HEK293T (cell line): ENCODE data around the gene SGTA.
"Not testable (repeated sequence)": the region's sequence is repeated elsewhere in the genome, so short reads cannot be mapped to it uniquely, and the experiment has no call there.

Source experiments
- CTCF ChIA-PET: fragments of 350-600 bp; formaldehyde crosslinking; extraction: SDS; loops from one replicate; lab custom pipeline; 2021; ENCODE audit warnings: antibody characterized with exemption, inconsistent platforms; lab: Yijun Ruan, JAX
- POLR2A ChIA-PET: fragments of 350-600 bp; formaldehyde crosslinking; extraction: SDS; loops from one replicate; lab custom pipeline; 2020; ENCODE audit warnings: antibody characterized with exemption, inconsistent platforms; lab: Yijun Ruan, JAX
- DNase-seq: peaks from one replicate; pipeline ENCODE4 v3.0.0; 2012; ENCODE audit warnings: mixed read lengths; ENCODE audit errors: extremely low spot score
- ARNT ChIP-seq: fragments of 450-650 bp; IDR thresholded peaks from 2 replicates; pipeline ENCODE4 v1.6.1; 2017; ENCODE audit warnings: mild to moderate bottlenecking
- BHLHE40 ChIP-seq: fragments of 450-650 bp; IDR thresholded peaks from 2 replicates; pipeline ENCODE4 v1.6.1; 2016; ENCODE audit warnings: mild to moderate bottlenecking, moderate library complexity, borderline replicate concordance
- CTBP1 ChIP-seq: fragments of 450-650 bp; IDR thresholded peaks from 2 replicates; pipeline ENCODE4 v1.6.1; 2016; ENCODE audit warnings: borderline replicate concordance
- ELF4 ChIP-seq: fragments of 450-650 bp; IDR thresholded peaks from 2 replicates; pipeline ENCODE4 v1.6.1; 2017; ENCODE audit warnings: antibody characterized with exemption
- FOXA1 ChIP-seq: fragments of 450-650 bp; IDR thresholded peaks from 2 replicates; pipeline ENCODE4 v1.6.1; 2016; ENCODE audit warnings: mild to moderate bottlenecking
- FOXK2 ChIP-seq: fragments of 450-650 bp; IDR thresholded peaks from 2 replicates; pipeline ENCODE4 v1.6.1; 2016; ENCODE audit warnings: mild to moderate bottlenecking
- FOXM1 ChIP-seq: fragments of 450-650 bp; IDR thresholded peaks from 2 replicates; pipeline ENCODE4 v1.6.1; 2017; ENCODE audit warnings: mild to moderate bottlenecking, borderline replicate concordance
- HDGF ChIP-seq: fragments of 450-650 bp; IDR thresholded peaks from 2 replicates; pipeline ENCODE4 v1.6.1; 2017; ENCODE audit warnings: antibody characterized with exemption, borderline replicate concordance
- L3MBTL2 ChIP-seq: fragments of 450-650 bp; conservative IDR thresholded peaks from 2 replicates; pipeline ENCODE4 v1.6.1; 2016; ENCODE audit warnings: mild to moderate bottlenecking
- LEF1 ChIP-seq: fragments of 450-650 bp; IDR thresholded peaks from 2 replicates; pipeline ENCODE4 v1.6.1; 2017; ENCODE audit warnings: mild to moderate bottlenecking, borderline replicate concordance
- NFRKB ChIP-seq: fragments of 450-650 bp; IDR thresholded peaks from 2 replicates; pipeline ENCODE4 v1.6.1; 2016; ENCODE audit warnings: mild to moderate bottlenecking, moderate library complexity
- PKNOX1 ChIP-seq: fragments of 450-650 bp; IDR thresholded peaks from 2 replicates; pipeline ENCODE4 v1.6.1; 2016
- SP1 ChIP-seq: fragments of 450-650 bp; IDR thresholded peaks from 2 replicates; pipeline ENCODE4 v1.6.1; 2017
- SUZ12 ChIP-seq: fragments of 450-650 bp; IDR thresholded peaks from 2 replicates; pipeline ENCODE4 v1.6.1; 2016; ENCODE audit warnings: mild to moderate bottlenecking
- TARDBP ChIP-seq: fragments of 450-650 bp; IDR thresholded peaks from 2 replicates; pipeline ENCODE4 v1.6.1; 2016
- ZNF384 ChIP-seq: fragments of 450-650 bp; IDR thresholded peaks from 2 replicates; pipeline ENCODE4 v1.6.1; 2016

The SGTA gene

GRCh38 chr19:2795827-2796658 is 13.0 kb upstream of the SGTA start:
- DNase-seq = no peak
- ChIA-PET CTCF (no interaction called here), POLR2A (interaction anchor here (1.1 kb wide), 1 partner anchor 11 kb away, joined by 5 read pairs; the partner anchor contains the start of gene THOP1)
- TF ChIP-seq NFRKB (no peak), SP1 (no peak), CTBP1 (no peak), L3MBTL2 (no peak), LEF1 (no peak), FOXA1 (no peak), BHLHE40 (no peak), ARNT (no peak), FOXM1 (no peak), FOXK2 (no peak), HDGF (no peak), ELF4 (no peak)

GRCh38 chr19:2793577-2793976 is 10.5 kb upstream of the SGTA start:
- TF ChIP-seq HDGF = no peak
- TF ChIP-seq BHLHE40 = no peak
- CTCF ChIA-PET = no interaction called here
- no peak for DNase-seq
- POLR2A ChIA-PET = interaction anchor here (0.6 kb wide), 1 partner anchor 8 kb away, joined by 4 read pairs; the partner anchor contains the start of gene THOP1

- ChIA-PET POLR2A (no interaction called here), CTCF (no interaction called here)
- no peak for DNase-seq
- TF ChIP-seq FOXM1 (no peak), L3MBTL2 (no peak), TARDBP (no peak), SP1 (no peak), LEF1 (no peak), CTBP1 (no peak), SUZ12 (no peak), HDGF (no peak), ELF4 (no peak), BHLHE40 (no peak), ARNT (no peak), PKNOX1 (no peak), NFRKB (no peak), ZNF384 (no peak), FOXA1 (no peak)
Measured at GRCh38 chr19:2793126-2793525, 10.1 kb upstream of the SGTA start.

- POLR2A ChIA-PET, CTCF ChIA-PET, DNase-seq: not testable (repeated sequence)
Measured at GRCh38 chr19:2792666-2793065, 9.6 kb upstream of the SGTA start.

- no peak for DNase-seq
- ChIA-PET CTCF (no interaction called here), POLR2A (no interaction called here)
- TF ChIP-seq ARNT = no peak
- no peak for TF ChIP-seq FOXA1
- no peak for TF ChIP-seq FOXM1
Measured at GRCh38 chr19:2791876-2792275, 8.8 kb upstream of the SGTA start.

- CTCF ChIA-PET = no interaction called here
- POLR2A ChIA-PET = no interaction called here
- TF ChIP-seq FOXM1 (no peak), ZNF384 (no peak), FOXA1 (no peak), SP1 (no peak), L3MBTL2 (no peak), FOXK2 (no peak), HDGF (no peak), CTBP1 (no peak), SUZ12 (no peak), ELF4 (no peak), LEF1 (no peak), PKNOX1 (no peak)
- no peak for DNase-seq
Measured at GRCh38 chr19:2791440-2791839, 8.4 kb upstream of the SGTA start.

- TF ChIP-seq FOXA1 (no peak), LEF1 (no peak), ARNT (no peak), FOXK2 (no peak), SUZ12 (no peak), FOXM1 (no peak), PKNOX1 (no peak), BHLHE40 (no peak), L3MBTL2 (no peak), ZNF384 (no peak), HDGF (no peak), CTBP1 (no peak), NFRKB (no peak), ELF4 (no peak)
- POLR2A ChIA-PET = no interaction called here
- DNase-seq = no peak
- CTCF ChIA-PET = no interaction called here
Measured at GRCh38 chr19:2790557-2791271, 7.6 kb upstream of the SGTA start.
